Small intestine (tissue), 7 donors: Measurements from ENCODE around the gene SLC25A28. TPM values are rescaled to one million over a fixed set of nuclear protein-coding genes. Genes with fewer than 3 reads are reported as not detected.

Experiments
- DNase-seq, 2 donors: peaks; one replicate each; pipeline versions ENCODE4 v3.0.0 to v3.0.0-alpha.2; 2013
- FAIRE-seq: peaks from 2 replicates; lab custom pipeline; 2012; peaks lifted over from hg19 to GRCh38; lab: Jason Lieb, UNC
- H3K27ac ChIP-seq, 3 donors: one replicate each; pipeline ENCODE4 v1.5.1; 2013; ENCODE audit warnings: low read length in 2 of 3, mild to moderate bottlenecking in 2 of 3, control low read depth in 1 of 3, inconsistent platforms in 1 of 3, low read depth in 1 of 3, moderate library complexity in 1 of 3
- H3K27me3 ChIP-seq, 3 donors: one replicate each; pipeline ENCODE4 v1.6.1; 2013; ENCODE audit warnings: low read length in 3 of 3, inconsistent platforms in 1 of 3; ENCODE audit not compliant: control insufficient read depth in 3 of 3, insufficient read depth in 3 of 3
- H3K36me3 ChIP-seq, 3 donors: one replicate each; pipeline ENCODE4 v1.6.1; 2013; ENCODE audit warnings: low read length in 3 of 3, inconsistent platforms in 1 of 3, low read depth in 1 of 3, mild to moderate bottlenecking in 1 of 3, moderate library complexity in 1 of 3; ENCODE audit not compliant: control insufficient read depth in 3 of 3, insufficient read depth in 2 of 3
- H3K4me1 ChIP-seq, 3 donors: one replicate each; pipeline ENCODE4 v1.6.1; 2013; ENCODE audit warnings: low read length in 2 of 3, inconsistent platforms in 1 of 3, low read depth in 1 of 3, mild to moderate bottlenecking in 1 of 3, moderate library complexity in 1 of 3; ENCODE audit not compliant: control insufficient read depth in 3 of 3, insufficient read depth in 2 of 3
- H3K4me3 ChIP-seq, 3 donors: one replicate each; pipeline ENCODE4 v1.5.1; 2013; ENCODE audit warnings: low read length in 3 of 3, control low read depth in 1 of 3, inconsistent platforms in 1 of 3, low read depth in 1 of 3, mild to moderate bottlenecking in 1 of 3, moderate library complexity in 1 of 3
- H3K9me3 ChIP-seq, 2 donors: one replicate each; pipeline ENCODE4 v1.6.1; 2013; ENCODE audit warnings: low read depth in 1 of 2, low read length in 1 of 2; ENCODE audit not compliant: control insufficient read depth in 2 of 2, insufficient read depth in 1 of 2
- WGBS, 3 donors: extraction: QIAGEN DNeasy Blood & Tissue Kit; methylation state at CpG; one replicate each; pipeline ENCODE4 v1.1.7; 2013; 5-methylcytosine and 5-hydroxymethylcytosine counted together
- polyA plus RNA-seq, 4 donors: library from polyadenylated mRNA; stranded (reverse) in 3 of 4; unstranded in 1 of 4; fragments of 200-250 nt in 3 of 4; fragments of 120-200 nt in 1 of 4; gene quantifications; one replicate each; pipeline versions ENCODE4 v1.2.1 to v1.2.3, GENCODE V29; 2013
- donor health status: healthy with polysubstance abuse.
- donor health status: control.
- donor health status: control.
- donor health status: Bipolar disorder and iron deficiency.
- donor health status: healthy.

The SLC25A28 gene
- polyA plus RNA-seq, 4 donors, result 31.1 to 46.1 (median 39.1) TPM

DNA sequence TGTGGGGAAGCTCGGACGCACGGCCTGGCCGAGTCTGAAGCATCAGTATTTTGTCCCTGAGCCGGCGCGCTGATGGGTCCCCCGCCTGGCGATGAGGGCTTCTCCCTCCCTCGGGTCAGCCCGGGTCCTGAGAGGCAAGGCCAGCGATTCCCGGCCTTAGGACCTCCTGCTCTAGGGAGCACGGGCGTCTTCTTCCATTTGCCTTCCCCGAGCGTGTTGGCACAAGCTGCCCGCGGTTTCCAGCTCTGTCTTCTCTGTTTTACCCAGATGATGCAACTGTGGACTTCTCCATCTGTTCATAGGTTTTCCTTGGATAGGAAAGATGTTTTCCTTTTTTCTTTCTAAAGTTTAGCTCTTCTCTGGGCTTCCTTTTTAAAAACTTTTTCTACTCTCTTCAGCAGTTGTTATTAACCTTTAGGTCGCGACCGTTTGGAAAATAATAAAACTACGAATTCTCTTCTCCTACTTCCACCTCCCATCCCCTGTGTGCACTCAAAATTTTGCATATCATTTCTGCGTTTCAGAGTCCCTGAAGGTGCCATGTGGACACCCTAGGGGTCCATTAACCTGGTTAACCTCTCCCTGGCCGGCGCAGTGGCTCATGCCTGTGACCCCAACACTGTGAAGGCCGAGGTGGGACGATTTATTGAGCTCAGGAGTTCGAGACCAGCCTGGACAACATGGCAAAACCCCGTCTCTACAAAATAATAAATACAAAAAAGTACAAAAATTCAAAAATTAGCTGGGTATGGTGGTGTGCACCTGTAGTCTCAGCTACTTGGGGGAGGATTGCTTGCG is 1.4 kb upstream of the SLC25A28 start:
- peak overlapping the region; percentile 95 to 99 (median 97) for H3K27ac ChIP-seq
- H3K4me3 ChIP-seq, result peak overlapping the region; percentile 64 to 77 (median 68)
- DNase-seq, result no peak
- 16 to 26% (median 20%) methylated on average over 22 to 31 of the region's 31 CpGs for WGBS, 3 donors
- peaks cover 11 to 13% (median 11%) of the 10 kb centered on the region in 3 donors for H3K4me1 ChIP-seq
- H3K36me3 ChIP-seq, result no peaks in the 10 kb centered on the region
- H3K9me3 ChIP-seq, result no peaks in the 10 kb centered on the region
- H3K27me3 ChIP-seq, result no peaks in the 10 kb centered on the region
- FAIRE-seq, result no peak

DNA sequence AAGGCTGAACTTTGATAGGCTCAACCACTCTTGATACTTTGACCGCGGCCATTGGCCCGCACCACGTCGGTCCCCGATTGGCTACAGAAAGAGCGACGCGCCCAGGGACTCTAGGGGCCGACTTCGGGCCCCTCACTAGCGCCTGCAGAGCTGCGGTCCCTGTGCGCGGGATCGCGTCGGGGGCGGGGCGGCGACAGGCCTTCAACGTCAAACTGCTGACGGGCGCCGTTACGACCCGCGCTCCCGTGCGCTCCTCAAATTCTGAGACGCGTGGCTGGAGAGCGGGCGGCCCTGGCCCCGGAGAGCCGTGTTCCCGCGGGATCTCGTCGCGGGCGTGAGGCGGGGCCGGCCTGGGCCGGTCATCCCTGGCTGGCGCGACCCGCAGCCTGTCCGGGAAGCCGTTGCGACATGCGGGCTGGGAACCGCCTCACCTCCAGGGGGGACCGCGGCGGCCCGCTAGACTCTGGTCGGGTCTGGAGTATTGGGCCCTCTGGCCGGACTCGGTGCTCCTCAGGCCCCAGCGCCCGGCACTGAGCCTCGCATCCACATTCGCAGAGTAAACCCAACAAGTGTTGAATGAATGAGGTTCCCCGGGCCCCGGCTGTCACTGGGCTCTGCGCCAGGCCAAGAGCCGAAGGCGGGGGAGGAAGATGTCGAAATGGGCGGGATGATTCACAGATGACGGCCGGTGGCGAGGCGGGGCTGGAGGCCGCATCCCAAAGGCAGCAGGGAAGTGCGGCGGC is 643 bp upstream of the SLC25A28 start:
- Histone ChIP-seq H3K27me3 (no peaks in the 10 kb centered on the region), H3K4me3 (peak overlapping the region; percentile 64 to 77 (median 68)), H3K27ac (peak overlapping the region; percentile 95 to 99 (median 97)), H3K36me3 (no peaks in the 10 kb centered on the region), H3K4me1 (peaks cover 11 to 15% (median 11%) of the 10 kb centered on the region in 3 donors), H3K9me3 (no peaks in the 10 kb centered on the region)
- FAIRE-seq, result no peak
- DNase-seq, result peak; percentile 90 to 98
- WGBS, 3 donors, result 0% methylated on average over 70 to 78 of the region's 78 CpGs

DNA sequence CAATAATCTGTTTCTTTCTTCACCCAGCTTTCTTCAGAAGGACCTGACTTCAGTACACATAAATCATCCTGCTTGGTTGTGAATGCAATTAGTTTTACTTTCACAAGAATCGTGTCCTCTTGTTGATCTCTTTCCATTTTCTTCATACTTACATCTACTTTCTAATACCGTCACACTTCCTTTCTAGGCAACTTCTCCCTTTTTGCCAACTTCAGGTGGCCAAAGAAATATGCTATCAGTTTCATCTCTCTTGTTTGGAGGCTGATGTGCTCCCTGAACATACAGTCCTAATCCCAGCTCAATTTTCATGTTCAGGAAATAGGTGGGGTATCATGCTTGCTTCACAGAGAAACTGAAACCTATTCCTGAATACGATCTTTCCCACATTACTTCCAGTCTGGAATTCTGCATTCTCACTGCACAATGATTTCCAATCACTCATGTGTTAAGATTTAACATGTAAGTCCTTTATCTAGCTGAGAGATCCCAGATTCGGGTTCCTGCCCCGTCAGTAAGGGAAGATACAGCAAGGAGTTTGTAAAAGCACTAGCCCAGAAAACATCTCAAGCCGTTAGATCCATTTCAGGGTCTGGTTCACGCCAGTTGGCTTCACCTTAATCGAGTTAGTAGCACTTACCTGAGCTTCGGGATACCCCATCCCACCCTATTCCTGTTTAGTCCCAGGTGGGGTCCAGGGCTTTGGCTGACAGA is 994 bp downstream of the SLC25A28 start:
- DNase-seq, result peak; percentile 54 to 79
- no peaks in the 10 kb centered on the region for H3K27me3 ChIP-seq

GRCh38 chr10:99617696-99618095 is 2.5 kb downstream of the SLC25A28 start:
- H3K27me3 ChIP-seq, result no peaks in the 10 kb centered on the region
- no peaks in the 10 kb centered on the region for H3K9me3 ChIP-seq
- 45 to 46% (median 45%) methylated on average over 2 of the region's 2 CpGs for WGBS, 3 donors
- H3K36me3 ChIP-seq, result peaks cover 0 to 12% (median 0%) of the 10 kb centered on the region in 3 donors
- peaks cover 11 to 15% (median 11%) of the 10 kb centered on the region in 3 donors for H3K4me1 ChIP-seq
- no peak for FAIRE-seq
- H3K27ac ChIP-seq, result no peak overlapping the region
- DNase-seq, result no peak
- H3K4me3 ChIP-seq, result no peak overlapping the region

More for the DNA sequence above, 994 bp downstream of the SLC25A28 start:
- Histone ChIP-seq H3K27ac (peak overlapping the region; percentile 88 to 95 (median 93)), H3K4me1 (peaks cover 11 to 15% (median 11%) of the 10 kb centered on the region in 3 donors), H3K36me3 (no peaks in the 10 kb centered on the region), H3K4me3 (peak overlapping the region; percentile 88 to 91 (median 89)), H3K9me3 (no peaks in the 10 kb centered on the region)
- no peak for FAIRE-seq
- WGBS, 3 donors, result 0 to 1% (median 0%) methylated on average over 9 of the region's 9 CpGs

- WGBS, 3 donors, result 67 to 85% (median 79%) methylated on average over 4 of the region's 4 CpGs
Observed at GRCh38 chr10:99615426-99615825, 4.8 kb downstream of the SLC25A28 start.

DNA sequence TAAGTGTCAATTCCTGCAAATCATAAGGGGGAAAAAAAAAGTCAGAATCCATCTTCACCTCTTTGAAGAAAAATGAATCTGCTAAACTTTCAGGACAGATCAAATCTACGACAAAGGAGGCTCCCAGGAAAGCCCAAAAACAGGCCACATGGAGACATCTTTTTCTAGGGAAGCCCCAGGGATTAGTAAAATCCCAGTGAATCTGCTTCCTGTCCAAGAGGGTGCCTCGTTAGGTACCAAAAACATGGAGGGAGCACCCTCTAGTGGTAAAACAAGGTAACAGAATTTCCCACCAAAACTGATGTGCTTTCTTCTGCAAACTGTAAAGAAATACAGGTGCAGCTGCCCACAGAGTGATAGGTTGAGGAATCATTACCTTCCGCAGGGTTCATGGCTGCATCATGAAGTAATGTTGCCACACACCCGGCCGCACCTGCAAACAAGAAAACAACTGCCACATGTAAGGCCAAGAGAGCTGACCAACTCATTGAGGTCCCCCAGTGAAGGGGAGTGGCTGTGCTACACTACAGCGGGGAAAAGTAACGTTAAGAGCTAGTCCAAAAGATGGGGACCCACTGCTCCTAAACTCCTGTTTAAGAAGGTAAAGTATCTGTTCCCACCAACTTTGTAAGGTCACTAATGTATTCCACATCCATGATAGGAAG is 7.9 kb downstream of the SLC25A28 start:
- Histone ChIP-seq H3K27me3 (no peaks in the 10 kb centered on the region), H3K4me1 (peaks cover 3 to 6% (median 4%) of the 10 kb centered on the region in 3 donors), H3K36me3 (peaks cover 0 to 32% (median 2%) of the 10 kb centered on the region in 3 donors), H3K9me3 (no peaks in the 10 kb centered on the region), H3K4me3 (no peak overlapping the region), H3K27ac (no peak overlapping the region)
- FAIRE-seq (no peak), DNase-seq (peak; percentile 63 to 72)
- 26 to 31% (median 30%) methylated on average over 7 of the region's 7 CpGs for WGBS, 3 donors

More at GRCh38 chr10:99615426-99615825, 4.8 kb downstream of the SLC25A28 start:
- Histone ChIP-seq H3K27me3 (no peaks in the 10 kb centered on the region), H3K4me3 (no peak overlapping the region), H3K4me1 (peaks cover 4 to 12% (median 7%) of the 10 kb centered on the region in 3 donors), H3K9me3 (no peaks in the 10 kb centered on the region), H3K36me3 (peaks cover 0 to 26% (median 1%) of the 10 kb centered on the region in 3 donors), H3K27ac (no peak overlapping the region)
- FAIRE-seq, result no peak
- no peak for DNase-seq

DNA sequence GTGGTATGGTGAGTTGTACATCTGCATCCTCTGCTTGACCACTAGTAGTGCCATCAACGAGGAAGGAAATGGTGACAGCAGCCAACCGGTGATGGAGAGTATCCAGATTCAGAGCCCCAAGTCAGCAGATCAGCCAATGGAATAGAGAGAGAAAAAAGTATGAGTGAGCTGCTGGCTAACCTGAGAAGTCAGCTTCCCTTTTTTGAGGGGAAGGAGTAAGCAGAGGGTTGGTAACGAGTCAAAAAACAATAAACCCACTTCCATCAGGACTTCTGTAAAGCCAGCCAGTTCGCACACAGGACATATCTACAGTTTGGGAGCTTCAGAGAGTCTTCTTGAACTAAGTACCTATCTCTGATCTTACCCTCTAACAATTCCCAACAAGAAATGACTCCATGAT is 8.9 kb downstream of the SLC25A28 start:
- peaks cover 0 to 32% (median 2%) of the 10 kb centered on the region in 3 donors for H3K36me3 ChIP-seq
- FAIRE-seq, result no peak
- no peaks in the 10 kb centered on the region for H3K9me3 ChIP-seq
- WGBS, 3 donors, result 75 to 84% (median 76%) methylated on average over 4 of the region's 4 CpGs
- no peak for DNase-seq
- no peaks in the 10 kb centered on the region for H3K27me3 ChIP-seq
- H3K4me3 ChIP-seq, result no peak overlapping the region
- no peak overlapping the region for H3K27ac ChIP-seq
- no peaks in the 10 kb centered on the region for H3K4me1 ChIP-seq
